GM23338 (cell line): Measurements from ENCODE around the gene TMEFF1. TPM values are rescaled to one million over a fixed set of nuclear protein-coding genes. Genes with fewer than 3 reads are reported as not detected.

Source experiments
- ATAC-seq: fragments of 200-7000 bp; cut with Tn5 transposase; 3 replicates; pipeline ENCODE4 v1.9.1; 2020
- DNase-seq: peaks from one replicate; pipeline ENCODE4 v3.0.0-alpha.2; 2015; ENCODE audit warnings: low spot score
- H2AFZ ChIP-seq: fragments of 200-600 bp; sonication (generic); 2 replicates; pipeline ENCODE4 v1.8.0; 2016; ENCODE audit warnings: antibody characterized with exemption, mild to moderate bottlenecking, moderate library complexity
- H3F3A ChIP-seq: fragments of 200-600 bp; sonication (generic); replicated peaks from 2 replicates; pipeline ENCODE4 v1.8.0; 2017; ENCODE audit warnings: antibody characterized with exemption, mixed run types, low read depth
- H3K27ac ChIP-seq: fragments of 200-600 bp; sonication (generic); 2 replicates; pipeline ENCODE4 v1.6.1; 2016; ENCODE audit warnings: low read depth
- H3K27me3 ChIP-seq: fragments of 200-600 bp; sonication (generic); 2 replicates; pipeline ENCODE4 v1.8.0; 2016; ENCODE audit warnings: mild to moderate bottlenecking, mixed run types, moderate library complexity; ENCODE audit not compliant: insufficient read depth
- H3K36me3 ChIP-seq: fragments of 200-600 bp; sonication (generic); 2 replicates; pipeline ENCODE4 v1.8.0; 2016; ENCODE audit warnings: mild to moderate bottlenecking; ENCODE audit not compliant: insufficient read depth
- H3K4me1 ChIP-seq: fragments of 200-600 bp; sonication (generic); 2 replicates; pipeline ENCODE4 v1.8.0; 2016; ENCODE audit warnings: mild to moderate bottlenecking, moderate library complexity; ENCODE audit not compliant: insufficient read depth
- H3K4me2 ChIP-seq: fragments of 200-600 bp; sonication (generic); 2 replicates; pipeline ENCODE4 v1.7.1; 2017; ENCODE audit warnings: mixed run types
- H3K4me3 ChIP-seq: fragments of 200-600 bp; sonication (generic); 2 replicates; pipeline ENCODE4 v1.6.1; 2016; ENCODE audit warnings: mixed run types
- H3K79me2 ChIP-seq: fragments of 200-600 bp; sonication (generic); replicated peaks from 2 replicates; pipeline ENCODE4 v1.8.0; 2017; ENCODE audit warnings: mild to moderate bottlenecking; ENCODE audit not compliant: insufficient read depth
- H3K9me2 ChIP-seq: fragments of 200-600 bp; sonication (generic); 2 replicates; pipeline ENCODE4 v1.8.0; 2017; ENCODE audit not compliant: insufficient read depth
- H4K20me1 ChIP-seq: fragments of 200-600 bp; sonication (generic); replicated peaks from 2 replicates; pipeline ENCODE4 v1.8.0; 2017; ENCODE audit warnings: mild to moderate bottlenecking; ENCODE audit not compliant: insufficient read depth
- H3K27ac Mint-ChIP-seq: 2 replicates; pipeline ENCODE4 v1.8.0; 2020; ENCODE audit warnings: inconsistent platforms, mild to moderate bottlenecking, moderate library complexity, mixed read lengths
- H3K27me3 Mint-ChIP-seq: 3 replicates; pipeline ENCODE4 v1.8.0; 2022; ENCODE audit warnings: low read depth, mild to moderate bottlenecking, moderate library complexity, mixed read lengths, inconsistent platforms; ENCODE audit not compliant: insufficient read depth, poor library complexity
- H3K36me3 Mint-ChIP-seq: 3 replicates; pipeline ENCODE4 v1.8.0; 2021; ENCODE audit warnings: low read depth, mild to moderate bottlenecking, inconsistent platforms, moderate library complexity, mixed read lengths
- H3K4me1 Mint-ChIP-seq: 3 replicates; pipeline ENCODE4 v1.8.0; 2020; ENCODE audit warnings: mild to moderate bottlenecking, inconsistent platforms, mixed read lengths
- H3K4me3 Mint-ChIP-seq: 3 replicates; pipeline ENCODE4 v1.8.0; 2021; ENCODE audit warnings: moderate library complexity, mild to moderate bottlenecking, inconsistent platforms, mixed read lengths
- H3K9me3 Mint-ChIP-seq: 3 replicates; pipeline ENCODE4 v1.8.0; 2020; ENCODE audit warnings: moderate library complexity, mild to moderate bottlenecking, inconsistent platforms, mixed read lengths
- CREB1 ChIP-seq: fragments of 250-450 bp; sonication (Bioruptor Pico); IDR thresholded peaks from 2 replicates; pipeline ENCODE4 v1.5.0; 2020; ENCODE audit warnings: low read depth, mild to moderate bottlenecking, moderate library complexity
- CTCF ChIP-seq, 2 experiments: fragments of 200-600 bp in 1 of 2; sonication (generic) in 1 of 2; conservative IDR thresholded peaks; 2 replicates each; pipeline versions ENCODE4 v1.5.1 to v1.6.1; 2016 to 2017; ENCODE audit warnings: antibody characterized with exemption in 2 of 2, low read depth in 2 of 2, mild to moderate bottlenecking in 2 of 2, moderate library complexity in 1 of 2
- NANOG ChIP-seq: IDR thresholded peaks from 2 replicates; pipeline ENCODE4 v1.6.1; 2016; ENCODE audit warnings: antibody characterized with exemption, borderline replicate concordance
- STAT1 ChIP-seq: IDR thresholded peaks from one replicate; pipeline ENCODE4 v1.6.1; 2016; ENCODE audit warnings: antibody characterized with exemption; ENCODE audit not compliant: unreplicated experiment
- ZNF331 ChIP-seq: fragments of 250-450 bp; sonication (Bioruptor Pico); IDR thresholded peaks from 2 replicates; pipeline ENCODE4 v1.5.0; 2020; ENCODE audit warnings: low read depth, mild to moderate bottlenecking, moderate library complexity
- ZNF462 ChIP-seq: fragments of 250-450 bp; sonication (Bioruptor Pico); IDR thresholded peaks from 2 replicates; pipeline ENCODE4 v1.5.0; 2020; ENCODE audit warnings: mild to moderate bottlenecking, moderate library complexity
- polyA plus RNA-seq: library from polyadenylated mRNA; unstranded; fragments of >200 nt; fragmentation: Nextera tagmentation; extraction: Ambion mirVana; gene quantifications from 2 replicates; pipeline ENCODE4 v1.2.1, GENCODE V29; 2016
- total RNA-seq: library from RNA; depleted of rRNA; stranded (reverse); fragments of >200 nt; shearing (Covaris generic); gene quantifications from 2 replicates; pipeline ENCODE4 v1.2.3, GENCODE V29; 2014
- TF ChIP-seq, protein P1 (sequence below): IDR thresholded peaks from 2 replicates; pipeline ENCODE4 v1.6.1; 2016; ENCODE audit warnings: antibody characterized with exemption

TMEFF1 gene
- total and polyA plus RNA-seq, 2 experiments from 2014 or later: 6.6 to 85.2 TPM

- peaks cover 21% of the 10 kb centered on the region for H3K36me3 Mint-ChIP-seq
- Histone ChIP-seq H3F3A (peaks cover 5% of the 10 kb centered on the region; the same call in 1 of the 2 replicates), H3K27ac (no peak overlapping the region), H3K4me1 (peaks cover 11% of the 10 kb centered on the region), H3K27me3 (no peaks in the 10 kb centered on the region), H3K79me2 (peaks cover 38% of the 10 kb centered on the region), H3K9me2 (no peaks in the 10 kb centered on the region), H4K20me1 (peaks cover 4% of the 10 kb centered on the region; the same call in 1 of the 2 replicates), H2AFZ (no peak overlapping the region), H3K4me2 (no peak overlapping the region), H3K4me3 (no peak overlapping the region), H3K36me3 (0 out of 2 replicates have a peak, but pooled peaks cover 3% of the 10 kb centered on the region)
- peaks cover 3% of the 10 kb centered on the region for H3K27me3 Mint-ChIP-seq
- no peak overlapping the region for H3K27ac Mint-ChIP-seq
- ATAC-seq (peak; percentile 86), DNase-seq (peak; percentile 64)
- peaks cover 25% of the 10 kb centered on the region for H3K4me1 Mint-ChIP-seq
- no peak overlapping the region for H3K4me3 Mint-ChIP-seq
- H3K9me3 Mint-ChIP-seq: no peaks in the 10 kb centered on the region
- TF ChIP-seq CTCF (conservative IDR thresholded peaks at IDR 0.05; ENCODE audit: low read depth in 2 of 2) (peak; percentile 22 to 33; a peak in 2 of 4 replicates), STAT1 (no peak), NANOG (no peak), ZNF462 (no peak), ZNF331 (CRISPR knock-in tag) (no peak), CREB1 (no peak)
- TF ChIP-seq, protein P1, sequence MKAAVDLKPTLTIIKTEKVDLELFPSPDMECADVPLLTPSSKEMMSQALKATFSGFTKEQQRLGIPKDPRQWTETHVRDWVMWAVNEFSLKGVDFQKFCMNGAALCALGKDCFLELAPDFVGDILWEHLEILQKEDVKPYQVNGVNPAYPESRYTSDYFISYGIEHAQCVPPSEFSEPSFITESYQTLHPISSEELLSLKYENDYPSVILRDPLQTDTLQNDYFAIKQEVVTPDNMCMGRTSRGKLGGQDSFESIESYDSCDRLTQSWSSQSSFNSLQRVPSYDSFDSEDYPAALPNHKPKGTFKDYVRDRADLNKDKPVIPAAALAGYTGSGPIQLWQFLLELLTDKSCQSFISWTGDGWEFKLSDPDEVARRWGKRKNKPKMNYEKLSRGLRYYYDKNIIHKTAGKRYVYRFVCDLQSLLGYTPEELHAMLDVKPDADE: no peak
Measured at GRCh38 chr9:100441911-100442361, 31.0 kb upstream of the TMEFF1 start.
